CD4-positive, alpha-beta T cell treated with Interleukin-2 at 100 ng/mL for 4 hours (primary cell): ENCODE data around the gene EPHA5.

Source experiments
- DNase-seq: peaks from one replicate; pipeline ENCODE4 v3.0.0-alpha.2; 2020; ENCODE audit warnings: low spot score

EPHA5 gene

GRCh38 chr4:65498606-65499005, 171.7 kb downstream of the EPHA5 start:
- no peak for DNase-seq

DNA sequence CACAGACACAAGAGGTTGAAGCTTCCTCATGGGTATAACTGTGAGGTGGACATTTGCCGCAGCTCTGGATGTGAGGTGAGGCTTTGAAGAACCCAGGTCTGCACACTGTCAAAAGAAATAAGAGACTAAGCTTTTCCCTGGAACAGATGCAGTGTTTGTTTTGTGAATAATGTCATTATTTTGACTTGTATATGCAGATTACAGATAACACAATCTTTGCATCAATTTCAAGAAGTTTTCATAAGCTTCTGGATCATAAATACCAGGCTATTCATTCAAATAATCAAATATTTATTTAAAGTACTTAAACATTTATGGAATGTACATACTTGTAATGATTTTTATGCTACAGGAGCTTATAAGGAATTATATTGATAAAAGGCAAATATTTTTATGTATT, 174.8 kb downstream of the EPHA5 start:
- DNase-seq = no peak

GRCh38 chr4:65482410-65482809, 187.9 kb downstream of the EPHA5 start:
- no peak for DNase-seq

DNA sequence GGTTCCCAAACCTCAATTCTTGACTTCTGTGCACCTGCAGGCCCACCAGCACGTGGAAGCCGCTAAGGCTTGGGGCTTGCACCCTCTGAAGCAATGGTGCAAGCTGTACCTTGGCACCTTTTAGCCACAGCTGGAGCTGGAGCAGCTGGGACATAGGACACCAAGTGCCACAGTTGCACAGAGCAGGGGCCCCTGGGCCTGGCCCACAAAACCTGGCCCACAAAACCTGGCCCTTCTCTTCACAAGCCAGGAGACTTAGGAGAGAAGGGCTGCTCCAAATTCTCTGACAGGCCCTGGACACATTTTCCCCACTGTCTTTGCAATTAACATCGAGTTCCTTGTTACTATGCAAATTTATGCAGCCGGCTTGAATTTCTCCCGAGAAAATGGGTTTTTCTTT, 197.8 kb downstream of the EPHA5 start:
- no peak for DNase-seq

DNA sequence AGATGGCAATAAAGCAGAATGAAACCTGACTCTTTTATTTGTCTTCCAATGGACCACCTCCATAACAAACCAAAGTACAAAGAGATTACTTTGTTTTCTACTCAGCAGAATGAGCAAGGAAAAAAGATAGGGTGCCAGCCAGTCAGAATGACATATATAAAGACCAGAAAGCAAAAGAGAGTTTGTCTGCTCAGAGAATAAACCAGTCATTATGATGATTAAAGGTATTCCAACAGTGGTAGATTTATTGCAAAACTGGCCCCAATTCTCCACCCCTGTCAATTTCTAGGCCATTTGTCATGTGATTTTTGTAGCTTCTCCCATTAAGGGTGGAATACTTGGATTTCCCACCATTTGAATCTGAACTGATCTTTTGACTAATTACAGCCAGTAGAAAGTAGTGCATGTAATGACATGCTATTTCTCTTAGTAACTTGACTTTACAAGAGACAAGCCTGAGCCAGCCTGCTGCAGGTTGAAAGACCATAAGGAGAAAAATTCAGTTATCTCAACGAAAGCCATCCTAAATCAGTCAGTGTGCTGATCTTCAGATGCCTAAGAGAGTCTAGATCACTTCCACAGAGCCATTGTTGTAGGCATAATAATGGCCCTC, 203.1 kb downstream of the EPHA5 start:
- no peak for DNase-seq

DNA sequence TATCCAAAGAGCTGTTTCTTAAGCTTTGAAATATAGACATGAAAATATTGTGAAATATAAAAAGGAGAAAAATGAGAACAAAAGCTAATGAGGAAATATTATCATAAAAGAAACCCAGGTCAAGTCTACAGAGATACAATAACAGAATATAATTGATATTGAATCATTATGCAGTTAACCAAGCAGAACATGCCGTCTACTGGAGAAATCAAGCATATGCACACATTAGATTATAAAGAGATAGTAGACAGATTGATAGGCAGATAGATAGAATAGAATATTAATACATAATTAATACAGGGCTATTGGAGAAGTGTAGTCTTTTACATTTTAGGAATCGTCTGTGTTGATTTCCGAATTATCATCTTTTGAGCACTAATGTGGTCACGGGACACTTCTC, 208.5 kb downstream of the EPHA5 start:
- DNase-seq = no peak

DNA sequence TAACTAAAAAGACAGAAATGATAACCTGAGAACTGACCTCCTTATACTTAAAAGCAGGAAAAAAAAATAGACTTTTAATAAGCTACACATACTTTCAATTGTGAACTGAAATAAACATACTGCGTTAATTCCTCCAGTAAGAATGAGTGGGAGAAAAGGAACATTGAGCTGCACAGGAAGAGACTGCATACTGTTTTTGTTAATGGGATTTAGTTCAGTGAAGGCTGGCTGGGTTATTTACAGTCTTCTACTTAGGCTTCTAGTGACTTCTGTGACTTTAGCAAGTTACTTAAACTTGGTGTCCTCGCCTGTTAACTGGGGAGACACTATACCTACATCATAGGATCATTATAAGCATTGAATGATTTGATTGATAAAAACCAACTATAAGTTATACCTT, 213.3 kb downstream of the EPHA5 start:
- DNase-seq = no peak

- DNase-seq = no peak
These were observed 213.7 kb downstream of the EPHA5 start for GRCh38 chr4:65456579-65456978.

- no peak for DNase-seq
These were observed 216.9 kb downstream of the EPHA5 start for GRCh38 chr4:65453398-65453797.

- no peak for DNase-seq
These were observed 219.4 kb downstream of the EPHA5 start for GRCh38 chr4:65450899-65451298.

DNA sequence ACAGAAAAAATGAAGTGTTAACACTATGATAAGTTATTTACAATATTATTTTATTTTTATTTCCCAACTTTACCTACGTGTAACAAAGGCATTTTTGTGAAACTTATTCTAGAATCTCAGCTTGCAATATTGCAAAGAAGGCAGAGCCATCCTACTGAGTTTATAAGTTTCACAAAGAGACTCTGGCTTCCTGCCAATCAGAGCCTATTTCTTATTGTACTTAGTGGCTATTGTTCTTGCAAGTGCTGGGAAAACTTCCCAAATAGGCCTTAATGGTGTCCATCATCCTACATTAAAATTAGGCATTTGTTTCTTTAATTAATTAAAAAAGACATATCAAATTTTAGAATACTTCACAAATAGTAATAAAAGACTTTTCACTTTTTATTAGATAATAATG, 233.2 kb downstream of the EPHA5 start:
- no peak for DNase-seq

DNA sequence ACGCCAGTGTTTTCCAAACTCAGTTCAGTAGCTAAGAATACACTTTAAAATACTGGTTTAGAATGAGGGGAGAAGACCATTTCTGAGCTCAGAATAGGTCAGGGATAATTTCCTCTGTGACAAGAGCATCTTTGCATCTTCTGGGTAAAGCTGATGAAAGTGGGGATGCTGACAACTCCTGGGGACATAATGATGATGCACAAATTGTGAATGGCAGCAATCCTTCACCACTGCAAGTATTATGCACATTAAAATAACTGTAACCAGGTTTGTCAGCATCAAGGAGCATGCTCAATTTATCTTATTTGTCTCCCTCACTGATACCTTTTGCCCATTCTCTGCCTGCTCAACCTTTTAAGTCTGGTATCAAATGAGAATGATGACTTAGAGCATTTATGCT, 248.2 kb downstream of the EPHA5 start:
- DNase-seq = no peak

DNA sequence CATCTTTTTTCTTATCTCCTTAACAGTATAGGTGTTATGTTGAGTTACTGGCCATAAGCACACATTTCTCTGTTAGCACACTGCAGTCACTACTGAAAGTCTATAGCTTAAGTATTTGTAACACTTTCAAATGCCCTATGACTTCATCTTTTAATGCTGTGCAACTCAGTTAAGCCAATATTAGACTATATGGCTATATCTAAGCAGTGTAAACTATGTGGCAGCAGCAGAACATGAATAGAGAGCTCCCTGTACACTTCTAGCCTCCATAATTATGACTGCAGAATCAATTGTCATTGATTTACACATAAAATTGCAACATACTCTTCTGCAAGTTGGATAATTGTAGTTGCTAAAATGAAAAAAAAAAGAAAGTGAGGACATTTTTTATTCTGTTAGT, 250.3 kb downstream of the EPHA5 start:
- no peak for DNase-seq

DNA sequence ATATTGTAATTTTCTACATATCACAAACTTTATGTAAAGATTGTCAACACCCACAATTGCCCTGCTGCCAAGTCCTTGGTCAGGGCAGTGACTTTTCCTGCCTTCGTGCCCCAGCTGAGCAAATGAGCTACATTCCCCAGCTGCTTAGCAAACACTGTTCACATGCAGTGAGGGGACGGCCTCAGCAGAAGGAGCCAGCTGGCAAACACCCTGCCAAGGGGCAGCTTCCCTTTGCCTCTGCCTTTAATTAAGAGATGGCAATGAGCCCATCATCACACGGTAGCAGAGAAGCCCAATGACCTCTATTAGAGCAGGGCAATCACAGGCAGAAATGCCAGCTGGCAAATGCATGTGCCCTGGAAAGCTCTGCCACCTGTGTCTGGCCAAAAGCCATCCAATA, 253.4 kb downstream of the EPHA5 start:
- DNase-seq = no peak

DNA sequence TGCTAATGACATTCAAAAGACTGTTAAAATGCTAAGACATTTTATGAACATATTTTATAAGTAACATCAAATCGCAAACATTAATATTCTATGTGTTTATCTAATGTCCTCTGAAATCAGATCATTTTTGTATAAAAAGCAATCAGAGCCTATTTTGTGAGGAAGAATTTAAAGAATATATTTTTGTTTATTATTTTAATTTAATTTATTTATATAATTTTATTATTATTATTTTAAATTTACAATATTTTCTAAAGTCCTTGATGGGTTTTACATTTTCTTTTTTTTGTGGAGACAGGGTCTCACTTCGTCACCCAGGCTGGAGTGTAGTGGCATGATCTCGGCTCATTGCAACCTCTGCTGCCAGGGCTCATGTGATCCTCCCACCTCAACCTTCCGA, 262.8 kb downstream of the EPHA5 start:
- DNase-seq = no peak

- no peak for DNase-seq
These were observed 269.2 kb downstream of the EPHA5 start for GRCh38 chr4:65401083-65401482.

DNA sequence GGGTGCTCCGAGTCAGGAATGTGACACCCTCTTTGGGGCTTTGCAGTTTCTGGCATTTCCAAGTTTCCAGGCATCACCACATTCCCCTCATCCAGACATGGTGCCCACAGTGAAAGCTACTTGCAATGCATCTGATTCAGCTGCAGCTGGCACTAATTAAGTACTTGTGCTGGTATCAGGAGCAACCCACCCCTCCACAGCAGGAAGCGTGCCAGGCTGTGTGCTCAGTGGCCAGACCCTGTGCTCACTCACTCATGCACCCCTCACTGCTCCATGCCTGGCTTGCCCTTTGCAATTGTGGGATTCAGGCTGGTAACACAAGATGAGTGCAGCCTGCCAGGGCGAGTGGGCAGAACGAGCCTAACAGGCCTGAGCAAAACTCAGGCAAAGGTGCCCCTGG, 271.2 kb downstream of the EPHA5 start:
- DNase-seq = no peak

DNA sequence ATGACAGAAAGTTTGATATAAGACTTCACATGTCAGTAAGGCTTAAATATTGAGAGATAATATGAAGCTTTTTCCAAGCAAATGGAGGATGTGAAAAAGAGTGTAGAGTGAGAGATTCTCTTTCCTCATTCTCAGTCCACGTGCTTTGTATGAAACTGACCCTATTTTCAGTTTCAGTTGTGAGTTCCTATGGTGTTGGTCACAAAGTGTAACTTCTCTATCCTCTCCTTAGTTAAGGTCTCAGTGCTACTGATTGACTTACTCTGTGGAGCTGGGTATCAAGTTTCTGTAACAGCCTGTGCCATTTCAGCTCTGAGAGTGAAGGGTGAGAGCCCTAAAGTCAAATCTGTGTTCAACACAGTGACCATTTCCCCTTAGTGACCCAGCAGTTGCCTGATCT, 277.2 kb downstream of the EPHA5 start:
- DNase-seq = no peak

- no peak for DNase-seq
These were observed 277.8 kb downstream of the EPHA5 start for GRCh38 chr4:65392488-65392887.

DNA sequence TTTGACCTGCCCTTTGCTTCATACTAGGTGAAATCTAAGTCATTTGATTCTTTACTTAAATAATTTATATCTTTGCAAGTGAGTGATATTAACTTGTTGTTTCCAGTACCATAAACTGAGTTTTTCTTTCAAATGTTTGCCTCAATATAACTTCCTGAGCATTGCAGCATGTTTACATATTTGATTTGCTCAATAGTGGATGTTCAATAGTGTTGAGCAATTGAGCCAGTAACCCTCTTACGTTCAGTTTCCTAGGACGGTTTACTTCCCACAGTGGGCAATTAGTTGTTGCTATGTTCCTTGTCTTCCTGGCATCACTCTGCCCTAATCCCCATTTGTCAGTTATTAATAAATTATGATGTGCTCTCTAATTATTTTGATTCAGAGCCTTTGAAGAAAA, 278.5 kb downstream of the EPHA5 start:
- DNase-seq = no peak

DNA sequence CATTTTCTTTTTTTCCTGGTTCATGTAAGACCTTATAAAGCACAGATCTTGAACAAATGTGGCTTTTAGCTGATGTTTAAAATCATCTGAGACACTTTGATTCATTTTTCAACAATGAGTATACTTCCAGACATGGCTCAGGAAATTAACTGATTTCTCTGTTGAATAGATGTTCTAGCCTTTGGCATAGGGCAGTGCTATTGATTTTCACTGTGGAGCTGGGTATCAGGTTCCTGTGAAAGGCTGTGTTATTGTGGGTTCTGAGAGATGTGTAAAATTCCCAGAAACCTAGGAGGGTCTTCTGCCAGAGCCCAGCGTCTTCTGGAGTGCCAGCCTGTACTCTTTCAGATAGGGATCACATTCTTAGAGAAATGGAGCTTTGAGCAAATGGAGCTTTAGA, 278.9 kb downstream of the EPHA5 start:
- no peak for DNase-seq

- DNase-seq = no peak
These were observed 283.4 kb downstream of the EPHA5 start for GRCh38 chr4:65386927-65387326.

- DNase-seq = no peak
These were observed 286.5 kb downstream of the EPHA5 start for GRCh38 chr4:65383589-65384305.

GRCh38 chr4:65381648-65382047, 288.6 kb downstream of the EPHA5 start:
- DNase-seq = no peak
